ENCODE data around the gene SPINK9. TPM values are rescaled to one million over a fixed set of nuclear protein-coding genes. Genes with fewer than 3 reads are reported as not detected.

SPINK9 gene
- total RNA-seq, 1 experiment from 2014 or later, result not detected

DNA sequence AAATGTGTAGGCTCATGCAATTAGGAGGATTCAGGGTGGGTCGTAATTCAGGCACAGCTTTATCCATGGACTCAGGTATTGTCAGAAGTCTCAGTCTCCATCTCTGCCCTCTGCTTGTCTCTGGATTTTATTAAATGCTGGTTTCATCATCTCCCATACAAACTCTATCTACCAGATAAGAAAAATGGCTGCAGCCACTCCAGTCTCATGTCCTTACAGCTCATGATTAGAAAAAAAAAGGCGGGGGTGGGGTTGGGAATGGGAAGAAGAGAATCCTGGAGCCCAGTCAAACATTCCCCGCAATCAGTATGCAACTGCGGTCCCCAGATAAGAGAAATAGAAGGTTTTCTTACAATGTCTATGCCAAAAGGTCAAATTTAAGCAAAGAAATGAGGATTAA, 40.8 kb downstream of the SPINK9 start:
- intact Hi-C loops (cut with micrococcal nuclease; ENCODE audit: unreplicated experiment), result no loop called here
- H3K27ac Mint-ChIP-seq (ENCODE audit: unreplicated experiment), result no peak overlapping the region
- CTCF ChIA-PET, result no interaction called here
- TF ChIP-seq, protein P1, sequence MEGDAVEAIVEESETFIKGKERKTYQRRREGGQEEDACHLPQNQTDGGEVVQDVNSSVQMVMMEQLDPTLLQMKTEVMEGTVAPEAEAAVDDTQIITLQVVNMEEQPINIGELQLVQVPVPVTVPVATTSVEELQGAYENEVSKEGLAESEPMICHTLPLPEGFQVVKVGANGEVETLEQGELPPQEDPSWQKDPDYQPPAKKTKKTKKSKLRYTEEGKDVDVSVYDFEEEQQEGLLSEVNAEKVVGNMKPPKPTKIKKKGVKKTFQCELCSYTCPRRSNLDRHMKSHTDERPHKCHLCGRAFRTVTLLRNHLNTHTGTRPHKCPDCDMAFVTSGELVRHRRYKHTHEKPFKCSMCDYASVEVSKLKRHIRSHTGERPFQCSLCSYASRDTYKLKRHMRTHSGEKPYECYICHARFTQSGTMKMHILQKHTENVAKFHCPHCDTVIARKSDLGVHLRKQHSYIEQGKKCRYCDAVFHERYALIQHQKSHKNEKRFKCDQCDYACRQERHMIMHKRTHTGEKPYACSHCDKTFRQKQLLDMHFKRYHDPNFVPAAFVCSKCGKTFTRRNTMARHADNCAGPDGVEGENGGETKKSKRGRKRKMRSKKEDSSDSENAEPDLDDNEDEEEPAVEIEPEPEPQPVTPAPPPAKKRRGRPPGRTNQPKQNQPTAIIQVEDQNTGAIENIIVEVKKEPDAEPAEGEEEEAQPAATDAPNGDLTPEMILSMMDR (IDR thresholded peaks at IDR 0.05; ENCODE audit: unreplicated experiment), result no peak
- peaks cover 18% of the 10 kb centered on the region for H3K4me1 Mint-ChIP-seq (ENCODE audit: low read depth, unreplicated experiment)
- H3K27me3 Mint-ChIP-seq (ENCODE audit: unreplicated experiment), result no peaks in the 10 kb centered on the region
- H3K4me3 Mint-ChIP-seq (ENCODE audit: low read depth, unreplicated experiment), result no peak overlapping the region
- peaks cover 3% of the 10 kb centered on the region for H3K9me3 Mint-ChIP-seq (ENCODE audit: low read depth, unreplicated experiment)
- H3K36me3 Mint-ChIP-seq (ENCODE audit: insufficient read depth, unreplicated experiment), result no peaks in the 10 kb centered on the region
- no peak for DNase-seq
- BruUV-seq (replicated peaks), result no TSS peak

- DNase-seq, result no peak
- H3K9me3 Mint-ChIP-seq (ENCODE audit: low read depth, unreplicated experiment), result peaks cover 3% of the 10 kb centered on the region
- no peak overlapping the region for H3K4me3 Mint-ChIP-seq (ENCODE audit: low read depth, unreplicated experiment)
- H3K27me3 Mint-ChIP-seq (ENCODE audit: unreplicated experiment), result no peaks in the 10 kb centered on the region
- TF ChIP-seq, protein P1 (IDR thresholded peaks at IDR 0.05; ENCODE audit: unreplicated experiment), result no peak
- peaks cover 15% of the 10 kb centered on the region for H3K4me1 Mint-ChIP-seq (ENCODE audit: low read depth, unreplicated experiment)
- no peak overlapping the region for H3K27ac Mint-ChIP-seq (ENCODE audit: unreplicated experiment)
- CTCF ChIA-PET, result no interaction called here
- no TSS peak for BruUV-seq (replicated peaks)
- intact Hi-C loops (cut with micrococcal nuclease; ENCODE audit: unreplicated experiment), result no loop called here
- peaks cover 11% of the 10 kb centered on the region for H3K36me3 Mint-ChIP-seq (ENCODE audit: insufficient read depth, unreplicated experiment)
These were observed 43.3 kb downstream of the SPINK9 start for GRCh38 chr5:148378670-148379069.

- CTCF ChIA-PET, result no interaction called here
- peaks cover 13% of the 10 kb centered on the region for H3K4me1 Mint-ChIP-seq (ENCODE audit: low read depth, unreplicated experiment)
- no peak overlapping the region for H3K27ac Mint-ChIP-seq (ENCODE audit: unreplicated experiment)
- TF ChIP-seq, protein P1 (IDR thresholded peaks at IDR 0.05; ENCODE audit: unreplicated experiment), result no peak
- no peaks in the 10 kb centered on the region for H3K27me3 Mint-ChIP-seq (ENCODE audit: unreplicated experiment)
- intact Hi-C loops (cut with micrococcal nuclease; ENCODE audit: unreplicated experiment), result no loop called here
- no TSS peak for BruUV-seq (replicated peaks)
- H3K9me3 Mint-ChIP-seq (ENCODE audit: low read depth, unreplicated experiment), result peaks cover 3% of the 10 kb centered on the region
- peaks cover 18% of the 10 kb centered on the region for H3K36me3 Mint-ChIP-seq (ENCODE audit: insufficient read depth, unreplicated experiment)
- H3K4me3 Mint-ChIP-seq (ENCODE audit: low read depth, unreplicated experiment), result no peak overlapping the region
- DNase-seq, result no peak
These were observed 44.0 kb downstream of the SPINK9 start for GRCh38 chr5:148379340-148379739.

- no peak overlapping the region for H3K4me3 Mint-ChIP-seq (ENCODE audit: low read depth, unreplicated experiment)
- CTCF ChIA-PET, result interaction anchor here (0.5 kb wide), 1 partner anchor 599 kb away, joined by 3 read pairs; no protein-coding TSS in a partner anchor
- intact Hi-C loops (cut with micrococcal nuclease; ENCODE audit: unreplicated experiment), result loop anchor here (2.0 kb wide), 1 partner anchor 17 kb away; no protein-coding TSS in a partner anchor
- H3K4me1 Mint-ChIP-seq (ENCODE audit: low read depth, unreplicated experiment), result peaks cover 24% of the 10 kb centered on the region
- TF ChIP-seq, protein P1 (IDR thresholded peaks at IDR 0.05; ENCODE audit: unreplicated experiment), result no peak
- H3K27me3 Mint-ChIP-seq (ENCODE audit: unreplicated experiment), result no peaks in the 10 kb centered on the region
- no TSS peak for BruUV-seq (replicated peaks)
- DNase-seq, result no peak
- peaks cover 22% of the 10 kb centered on the region for H3K36me3 Mint-ChIP-seq (ENCODE audit: insufficient read depth, unreplicated experiment)
- peaks cover 3% of the 10 kb centered on the region for H3K9me3 Mint-ChIP-seq (ENCODE audit: low read depth, unreplicated experiment)
- H3K27ac Mint-ChIP-seq (ENCODE audit: unreplicated experiment), result no peak overlapping the region
These were observed 46.5 kb downstream of the SPINK9 start for GRCh38 chr5:148381906-148382305.
